ENCODE results near the gene EHHADH.
"Not testable (repeated sequence)": the region's sequence is repeated elsewhere in the genome, so short reads cannot be mapped to it uniquely, and the experiment has no call there.

Gene EHHADH

DNA sequence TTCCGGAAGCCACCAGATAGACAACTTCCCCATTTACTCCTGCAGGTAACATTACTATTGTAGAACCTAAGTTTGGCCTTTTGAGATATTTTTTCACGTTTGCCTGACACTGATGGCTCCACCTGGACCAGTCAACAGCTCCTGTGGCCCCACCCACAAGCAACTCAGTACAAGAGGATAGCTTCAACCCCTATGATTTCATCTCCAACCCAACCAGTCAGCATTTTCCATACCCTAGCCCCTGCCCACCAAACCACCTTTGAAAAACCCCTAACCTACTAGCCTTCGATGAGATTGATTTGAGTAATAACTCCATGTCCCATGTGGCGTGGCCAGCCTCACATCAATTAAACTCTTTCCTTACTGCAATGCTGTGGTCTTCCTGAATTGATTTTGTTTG, 950 bp upstream of the EHHADH start:
- Histone ChIP-seq H3K4me3 (ENCODE audit: low read length, poor library complexity, severe bottlenecking) (peak overlapping the region; percentile 90), H3K27me3 (ENCODE audit: insufficient read depth, low read length, poor library complexity, severe bottlenecking) (no peaks in the 10 kb centered on the region), H4K20me1 (ENCODE audit: insufficient read depth, low read length, poor library complexity, severe bottlenecking) (no peaks in the 10 kb centered on the region), H3K9me3 (ENCODE audit: insufficient read depth, low read depth, low read length) (0 out of 2 replicates have a peak, but pooled peaks cover 3% of the 10 kb centered on the region), H3K4me2 (ENCODE audit: low read depth, low read length, poor library complexity, severe bottlenecking) (peak overlapping the region; percentile 79), H3K36me3 (ENCODE audit: insufficient read depth, low read length) (no peaks in the 10 kb centered on the region), H3F3A (ENCODE audit: low read depth) (no peaks in the 10 kb centered on the region), H3K9me2 (replicated peaks; ENCODE audit: low read depth, low read length) (no peaks in the 10 kb centered on the region), H2AFZ (ENCODE audit: low read length) (peak overlapping the region; percentile 100), H3K9ac (ENCODE audit: low read depth, low read length, poor library complexity, severe bottlenecking) (no peak overlapping the region), H3K4me1 (ENCODE audit: insufficient read depth, low read length, poor library complexity, severe bottlenecking) (peaks cover 11% of the 10 kb centered on the region), H3K79me2 (ENCODE audit: insufficient read depth, low read length) (no peaks in the 10 kb centered on the region)
- TF ChIP-seq EZH2phosphoT487 (IDR thresholded peaks at IDR 0.05; ENCODE audit: borderline replicate concordance) = no peak
- TF ChIP-seq, protein P1, sequence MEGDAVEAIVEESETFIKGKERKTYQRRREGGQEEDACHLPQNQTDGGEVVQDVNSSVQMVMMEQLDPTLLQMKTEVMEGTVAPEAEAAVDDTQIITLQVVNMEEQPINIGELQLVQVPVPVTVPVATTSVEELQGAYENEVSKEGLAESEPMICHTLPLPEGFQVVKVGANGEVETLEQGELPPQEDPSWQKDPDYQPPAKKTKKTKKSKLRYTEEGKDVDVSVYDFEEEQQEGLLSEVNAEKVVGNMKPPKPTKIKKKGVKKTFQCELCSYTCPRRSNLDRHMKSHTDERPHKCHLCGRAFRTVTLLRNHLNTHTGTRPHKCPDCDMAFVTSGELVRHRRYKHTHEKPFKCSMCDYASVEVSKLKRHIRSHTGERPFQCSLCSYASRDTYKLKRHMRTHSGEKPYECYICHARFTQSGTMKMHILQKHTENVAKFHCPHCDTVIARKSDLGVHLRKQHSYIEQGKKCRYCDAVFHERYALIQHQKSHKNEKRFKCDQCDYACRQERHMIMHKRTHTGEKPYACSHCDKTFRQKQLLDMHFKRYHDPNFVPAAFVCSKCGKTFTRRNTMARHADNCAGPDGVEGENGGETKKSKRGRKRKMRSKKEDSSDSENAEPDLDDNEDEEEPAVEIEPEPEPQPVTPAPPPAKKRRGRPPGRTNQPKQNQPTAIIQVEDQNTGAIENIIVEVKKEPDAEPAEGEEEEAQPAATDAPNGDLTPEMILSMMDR (conservative IDR thresholded peaks at IDR 0.05; ENCODE audit: low read length) = no peak

DNA sequence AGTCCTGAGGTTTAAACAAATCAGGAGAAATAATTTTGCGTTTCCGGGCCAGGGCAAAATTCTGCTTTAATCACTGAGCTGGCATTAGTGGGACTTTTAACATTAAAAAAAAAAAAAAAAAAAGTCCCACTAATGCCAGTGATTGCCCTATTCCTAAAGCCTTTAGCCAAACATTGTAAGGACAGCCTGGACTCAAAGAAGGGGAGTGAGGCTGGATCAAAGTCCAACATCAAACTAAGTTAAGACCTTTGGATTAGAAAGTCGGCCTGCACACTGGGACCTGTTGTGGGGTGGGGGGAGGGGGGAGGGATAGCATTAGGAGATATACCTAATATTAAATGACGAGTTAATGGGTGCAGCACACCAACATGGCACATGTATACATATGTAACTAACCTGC, 716 bp downstream of the EHHADH start:
- not testable (repeated sequence) for H3F3A ChIP-seq (ENCODE audit: low read depth); H3K36me3 ChIP-seq (ENCODE audit: insufficient read depth, low read length); H4K20me1 ChIP-seq (ENCODE audit: insufficient read depth, low read length, poor library complexity, severe bottlenecking); H3K27me3 ChIP-seq (ENCODE audit: insufficient read depth, low read length, poor library complexity, severe bottlenecking); H2AFZ ChIP-seq (ENCODE audit: low read length); H3K9me3 ChIP-seq (ENCODE audit: insufficient read depth, low read depth, low read length); H3K9me2 ChIP-seq (replicated peaks; ENCODE audit: low read depth, low read length); H3K79me2 ChIP-seq (ENCODE audit: insufficient read depth, low read length)
- Histone ChIP-seq H3K4me1 (ENCODE audit: insufficient read depth, low read length, poor library complexity, severe bottlenecking) (peaks cover 11% of the 10 kb centered on the region), H3K4me2 (ENCODE audit: low read depth, low read length, poor library complexity, severe bottlenecking) (peak overlapping the region; percentile 79), H3K9ac (ENCODE audit: low read depth, low read length, poor library complexity, severe bottlenecking) (peak overlapping the region; percentile 89), H3K4me3 (ENCODE audit: low read length, poor library complexity, severe bottlenecking) (peak overlapping the region; percentile 90)

DNA sequence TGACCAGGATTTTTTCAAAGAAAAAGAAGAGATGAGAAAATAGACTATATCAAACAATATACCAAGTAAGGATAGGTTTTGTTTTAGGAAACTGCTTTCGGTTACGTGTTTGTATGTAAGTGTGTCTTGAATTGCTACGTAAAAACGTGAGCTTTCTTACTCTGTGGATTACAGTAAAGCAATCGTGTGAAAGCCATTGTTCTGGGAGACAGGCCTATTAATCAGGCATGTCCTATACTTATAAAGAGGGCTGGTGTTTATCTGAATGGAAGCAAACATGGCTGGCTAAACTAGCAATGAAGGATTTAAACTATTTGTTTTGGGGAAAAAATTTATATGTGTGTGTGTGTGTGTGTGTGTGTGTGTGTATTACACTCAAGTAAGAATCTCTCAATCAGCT, 2.6 kb downstream of the EHHADH start:
- H3F3A ChIP-seq (ENCODE audit: low read depth) = no peaks in the 10 kb centered on the region
- H3K9me2 ChIP-seq (replicated peaks; ENCODE audit: low read depth, low read length) = no peaks in the 10 kb centered on the region
- H3K36me3 ChIP-seq (ENCODE audit: insufficient read depth, low read length) = no peaks in the 10 kb centered on the region
- H3K4me3 ChIP-seq (ENCODE audit: low read length, poor library complexity, severe bottlenecking) = no peak overlapping the region
- H3K79me2 ChIP-seq (ENCODE audit: insufficient read depth, low read length) = no peaks in the 10 kb centered on the region
- H3K4me2 ChIP-seq (ENCODE audit: low read depth, low read length, poor library complexity, severe bottlenecking) = peak overlapping the region; percentile 20
- TF ChIP-seq EZH2phosphoT487 (IDR thresholded peaks at IDR 0.05; ENCODE audit: borderline replicate concordance) = no peak
- TF ChIP-seq, protein P1 (conservative IDR thresholded peaks at IDR 0.05; ENCODE audit: low read length) = no peak
- H4K20me1 ChIP-seq (ENCODE audit: insufficient read depth, low read length, poor library complexity, severe bottlenecking) = no peaks in the 10 kb centered on the region
- no peak overlapping the region for H3K9ac ChIP-seq (ENCODE audit: low read depth, low read length, poor library complexity, severe bottlenecking)
- no peaks in the 10 kb centered on the region for H3K9me3 ChIP-seq (ENCODE audit: insufficient read depth, low read depth, low read length)
- no peaks in the 10 kb centered on the region for H3K27me3 ChIP-seq (ENCODE audit: insufficient read depth, low read length, poor library complexity, severe bottlenecking)
- H2AFZ ChIP-seq (ENCODE audit: low read length) = no peak overlapping the region
- peaks cover 11% of the 10 kb centered on the region for H3K4me1 ChIP-seq (ENCODE audit: insufficient read depth, low read length, poor library complexity, severe bottlenecking)

DNA sequence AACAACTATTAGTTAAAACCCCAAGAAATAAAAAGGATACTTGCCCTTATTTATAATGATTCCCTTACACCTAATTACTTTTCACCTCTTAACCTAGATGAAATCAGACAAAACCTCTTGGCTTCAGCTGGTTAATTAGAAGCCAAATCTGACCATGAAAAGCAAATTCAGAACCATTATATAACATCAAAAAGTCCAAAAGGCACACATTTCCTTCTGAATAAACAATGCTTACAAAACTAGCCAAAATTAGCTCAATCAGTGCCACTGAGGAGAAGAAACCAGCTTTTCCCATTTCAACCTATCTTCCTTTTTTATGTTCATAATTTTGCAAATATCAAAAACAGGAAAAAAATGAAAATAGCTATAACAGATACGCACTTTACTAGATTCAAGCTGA, 3.2 kb downstream of the EHHADH start:
- H3F3A ChIP-seq (ENCODE audit: low read depth) = no peaks in the 10 kb centered on the region
- no peaks in the 10 kb centered on the region for H4K20me1 ChIP-seq (ENCODE audit: insufficient read depth, low read length, poor library complexity, severe bottlenecking)
- H3K4me3 ChIP-seq (ENCODE audit: low read length, poor library complexity, severe bottlenecking) = no peak overlapping the region
- no peak for TF ChIP-seq EZH2phosphoT487 (IDR thresholded peaks at IDR 0.05; ENCODE audit: borderline replicate concordance)
- TF ChIP-seq, protein P1 (conservative IDR thresholded peaks at IDR 0.05; ENCODE audit: low read length) = no peak
- H3K9me2 ChIP-seq (replicated peaks; ENCODE audit: low read depth, low read length) = no peaks in the 10 kb centered on the region
- no peaks in the 10 kb centered on the region for H3K36me3 ChIP-seq (ENCODE audit: insufficient read depth, low read length)
- H3K4me2 ChIP-seq (ENCODE audit: low read depth, low read length, poor library complexity, severe bottlenecking) = no peak overlapping the region
- H3K4me1 ChIP-seq (ENCODE audit: insufficient read depth, low read length, poor library complexity, severe bottlenecking) = peaks cover 11% of the 10 kb centered on the region
- no peaks in the 10 kb centered on the region for H3K27me3 ChIP-seq (ENCODE audit: insufficient read depth, low read length, poor library complexity, severe bottlenecking)
- no peak overlapping the region for H3K9ac ChIP-seq (ENCODE audit: low read depth, low read length, poor library complexity, severe bottlenecking)
- H2AFZ ChIP-seq (ENCODE audit: low read length) = no peak overlapping the region
- H3K79me2 ChIP-seq (ENCODE audit: insufficient read depth, low read length) = no peaks in the 10 kb centered on the region
- H3K9me3 ChIP-seq (ENCODE audit: insufficient read depth, low read depth, low read length) = no peaks in the 10 kb centered on the region
